Measurements from ENCODE around the gene CREB3L2.

DNA sequence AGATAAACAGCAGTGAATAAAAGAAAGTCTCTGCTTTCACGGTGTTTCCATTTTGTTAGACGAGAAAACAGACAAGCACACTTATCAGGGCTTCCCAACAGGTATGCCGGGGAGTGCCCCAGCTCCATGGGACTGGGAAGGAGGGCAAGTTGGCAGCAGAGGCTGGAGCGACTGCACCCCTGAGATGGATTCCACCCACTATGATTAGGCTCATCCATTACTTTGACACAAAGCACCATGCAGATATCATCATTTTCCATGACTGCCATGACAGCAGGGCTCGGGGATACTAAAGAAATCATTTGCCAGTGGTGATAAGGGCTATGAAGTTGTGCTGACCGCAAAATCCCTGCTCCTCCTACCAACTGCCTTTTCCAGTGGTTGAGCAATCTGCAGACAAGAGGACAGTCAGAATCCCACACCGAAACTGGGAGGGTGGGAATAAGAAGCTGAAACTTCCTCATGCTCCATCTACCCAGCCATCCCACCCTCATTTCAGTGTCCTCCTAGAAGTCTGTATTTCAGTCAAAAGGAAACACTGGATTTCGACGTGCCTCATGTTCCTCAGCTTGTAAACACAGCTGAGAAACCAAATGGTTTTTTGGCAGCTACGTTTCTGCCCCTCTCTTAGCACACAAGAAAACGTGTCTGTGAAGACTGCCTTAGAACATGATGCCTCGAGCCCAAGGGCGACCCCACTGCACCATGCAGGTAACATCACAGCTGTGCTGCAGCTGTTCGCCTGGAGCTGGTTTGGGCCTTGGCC is 15.5 kb downstream of the CREB3L2 start:
- TF ChIP-seq, protein P1, sequence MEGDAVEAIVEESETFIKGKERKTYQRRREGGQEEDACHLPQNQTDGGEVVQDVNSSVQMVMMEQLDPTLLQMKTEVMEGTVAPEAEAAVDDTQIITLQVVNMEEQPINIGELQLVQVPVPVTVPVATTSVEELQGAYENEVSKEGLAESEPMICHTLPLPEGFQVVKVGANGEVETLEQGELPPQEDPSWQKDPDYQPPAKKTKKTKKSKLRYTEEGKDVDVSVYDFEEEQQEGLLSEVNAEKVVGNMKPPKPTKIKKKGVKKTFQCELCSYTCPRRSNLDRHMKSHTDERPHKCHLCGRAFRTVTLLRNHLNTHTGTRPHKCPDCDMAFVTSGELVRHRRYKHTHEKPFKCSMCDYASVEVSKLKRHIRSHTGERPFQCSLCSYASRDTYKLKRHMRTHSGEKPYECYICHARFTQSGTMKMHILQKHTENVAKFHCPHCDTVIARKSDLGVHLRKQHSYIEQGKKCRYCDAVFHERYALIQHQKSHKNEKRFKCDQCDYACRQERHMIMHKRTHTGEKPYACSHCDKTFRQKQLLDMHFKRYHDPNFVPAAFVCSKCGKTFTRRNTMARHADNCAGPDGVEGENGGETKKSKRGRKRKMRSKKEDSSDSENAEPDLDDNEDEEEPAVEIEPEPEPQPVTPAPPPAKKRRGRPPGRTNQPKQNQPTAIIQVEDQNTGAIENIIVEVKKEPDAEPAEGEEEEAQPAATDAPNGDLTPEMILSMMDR (IDR thresholded peaks at IDR 0.05 in 4 of 5, conservative IDR thresholded peaks at IDR 0.05 in 1 of 5), result no peak
- no peak for TF ChIP-seq POLR2A (IDR thresholded peaks at IDR 0.05)
